Measurements from ENCODE around the gene CD38.
"Not testable (repeated sequence)": the region's sequence is repeated elsewhere in the genome, so short reads cannot be mapped to it uniquely, and the experiment has no call there.

The CD38 gene

GRCh38 chr4:15778289-15779241 is at the start of gene CD38:
CD38 (plus strand) TSS chr4:15778328; CDS start chr4:15778415, 87 bp downstream.
- peak; percentile 55 to 68 for DNase-seq

- DNase-seq: peak; percentile 44 to 81
Measured at GRCh38 chr4:15729910-15730533, 48.1 kb upstream of the CD38 start.

- not testable (repeated sequence) for DNase-seq
Measured at GRCh38 chr4:15733061-15733460, 45.1 kb upstream of the CD38 start.

DNA sequence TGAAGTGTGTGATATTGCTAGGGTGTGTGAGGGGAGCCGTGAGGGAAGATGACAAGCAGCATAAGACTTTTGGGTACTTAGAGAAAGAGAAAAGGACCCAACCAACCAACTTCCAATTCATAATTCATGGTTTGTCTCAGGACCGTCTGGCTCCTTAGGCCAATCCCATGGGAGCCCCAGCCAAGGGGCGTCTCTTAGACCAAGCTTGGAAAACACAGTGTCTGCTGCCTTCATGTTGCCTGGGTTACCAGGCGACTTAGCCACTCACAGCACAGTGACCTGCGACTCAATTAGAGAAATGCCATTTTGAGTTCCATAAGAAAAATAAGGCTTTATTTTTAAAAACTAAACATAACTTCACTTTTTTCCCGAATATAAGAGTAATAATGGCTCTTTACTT is 42.6 kb upstream of the CD38 start:
- no peak for DNase-seq

GRCh38 chr4:15736514-15737050 is 41.5 kb upstream of the CD38 start:
- DNase-seq: no peak

GRCh38 chr4:15737255-15737654 is 40.9 kb upstream of the CD38 start:
- no peak for DNase-seq

GRCh38 chr4:15738877-15739276 is 39.3 kb upstream of the CD38 start:
- no peak for DNase-seq

DNA sequence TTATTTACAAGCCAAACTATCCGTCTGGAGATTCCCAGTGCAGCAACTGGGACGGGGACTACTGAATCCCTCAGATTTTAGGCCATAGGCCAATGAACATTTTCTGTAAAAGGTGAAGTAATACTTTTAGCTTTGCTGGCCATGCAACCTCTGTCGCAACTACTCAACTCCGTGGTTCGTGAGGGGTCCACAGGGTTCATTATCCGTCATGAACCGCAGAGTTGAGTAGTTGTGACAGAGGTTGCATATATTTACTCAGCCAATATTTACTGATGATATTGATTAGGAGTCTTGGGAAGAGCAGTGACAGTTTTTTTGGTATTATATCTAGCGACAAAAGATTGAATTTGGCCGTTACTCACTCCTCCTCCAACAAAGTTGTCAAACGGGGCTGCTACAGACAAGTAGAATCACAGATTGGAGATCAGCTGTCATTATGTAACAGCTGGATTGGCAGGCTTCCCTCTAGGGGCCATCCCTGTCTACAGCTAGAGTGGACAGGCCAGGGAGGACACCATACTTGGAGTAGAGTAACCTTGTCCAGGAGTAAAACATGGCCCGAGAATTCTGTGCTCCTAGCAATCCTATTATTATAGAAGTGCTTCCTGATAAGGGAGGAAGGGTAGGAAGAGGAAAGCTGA is 37.2 kb upstream of the CD38 start:
- no peak for DNase-seq

DNA sequence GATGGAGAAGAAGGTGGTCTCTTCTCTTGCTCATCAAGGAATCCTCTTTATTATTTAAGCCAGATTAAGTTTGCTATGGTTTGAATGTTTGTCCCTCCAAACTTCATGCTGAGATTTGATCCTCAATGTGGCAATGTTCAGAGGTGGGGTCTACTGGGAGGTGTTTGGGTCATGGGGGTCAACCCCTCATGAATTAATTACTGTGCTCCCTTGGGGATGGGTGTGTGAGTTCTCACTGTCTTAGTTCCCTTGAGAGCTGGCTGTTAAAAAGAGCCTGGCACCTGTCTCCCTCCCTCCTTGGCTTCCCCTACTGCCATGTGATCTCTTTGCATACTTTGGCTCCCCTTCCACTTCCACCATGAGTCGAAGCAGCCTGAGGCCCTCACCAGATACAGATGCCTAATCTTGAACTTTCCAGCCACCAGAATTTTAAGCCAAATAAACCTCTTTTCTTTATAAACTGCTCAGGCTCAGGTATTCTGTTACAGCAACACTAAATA is 36.0 kb upstream of the CD38 start:
- DNase-seq: no peak

DNA sequence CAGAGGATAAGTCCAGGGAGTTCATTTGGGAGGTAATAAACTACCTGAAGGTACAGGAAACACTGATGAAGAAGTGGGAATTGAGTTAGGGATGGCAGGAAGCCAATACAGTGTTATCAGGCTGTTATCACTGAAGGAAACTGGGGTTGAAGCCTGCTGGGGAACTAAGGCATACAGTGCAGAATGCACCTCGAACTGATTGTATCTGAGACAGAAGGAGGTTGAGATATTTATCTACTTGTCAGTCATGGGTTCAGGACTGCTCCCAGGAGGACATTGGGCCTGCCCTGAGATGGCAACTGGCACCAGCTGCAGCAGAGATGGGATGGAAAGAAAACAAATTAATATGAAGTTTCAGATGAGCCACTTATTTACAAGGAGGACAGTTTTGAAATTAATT is 35.5 kb upstream of the CD38 start:
- no peak for DNase-seq

DNA sequence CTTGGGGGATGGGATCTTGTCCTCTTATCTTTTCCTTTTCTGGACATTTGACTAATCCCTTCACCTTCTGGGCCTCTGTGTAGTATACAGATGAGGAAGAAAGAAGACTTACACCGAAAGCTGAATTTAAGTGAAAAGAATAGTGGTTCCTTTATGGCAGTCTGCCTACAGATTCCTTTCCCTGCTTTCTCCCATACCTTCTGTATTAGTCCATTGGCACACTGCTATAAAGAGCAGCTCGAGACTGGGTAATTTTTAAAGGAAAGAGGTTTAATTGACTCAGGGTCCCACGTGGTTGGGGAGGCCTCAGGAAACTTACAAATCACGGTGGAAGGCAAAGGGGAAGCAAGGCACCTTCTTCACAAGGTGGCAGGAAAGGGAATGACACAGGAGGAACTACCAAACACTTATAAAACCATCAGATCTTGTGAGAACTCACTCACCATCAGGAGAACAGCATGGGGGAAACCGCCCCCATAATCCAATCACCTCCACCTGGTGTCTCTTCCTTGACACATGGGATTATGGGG is 34.0 kb upstream of the CD38 start:
- DNase-seq: peak in 1 of 2 experiments; percentile 6

DNA sequence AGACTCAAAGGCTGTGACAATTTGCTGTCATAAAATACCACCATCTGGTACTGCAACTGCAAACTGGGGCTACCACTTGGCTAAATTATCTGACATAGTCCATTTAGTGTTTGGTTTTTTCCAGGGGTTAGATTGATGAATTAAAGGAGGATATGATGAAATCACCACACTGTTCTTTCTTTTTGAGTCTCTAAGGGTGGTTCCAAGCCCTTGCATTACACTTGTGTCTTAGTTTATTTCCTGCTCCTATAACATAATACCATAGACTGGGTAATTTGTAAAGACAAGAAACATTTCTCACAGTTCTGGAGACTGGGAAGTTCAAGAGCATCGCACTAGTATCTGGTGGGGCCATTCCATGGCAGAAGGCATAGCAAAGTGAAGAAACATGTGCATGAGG is 32.0 kb upstream of the CD38 start:
- DNase-seq: no peak

- no peak for DNase-seq
Measured at GRCh38 chr4:15749001-15749400, 29.1 kb upstream of the CD38 start.

- no peak for DNase-seq
Measured at GRCh38 chr4:15751153-15751552, 27.0 kb upstream of the CD38 start.

DNA sequence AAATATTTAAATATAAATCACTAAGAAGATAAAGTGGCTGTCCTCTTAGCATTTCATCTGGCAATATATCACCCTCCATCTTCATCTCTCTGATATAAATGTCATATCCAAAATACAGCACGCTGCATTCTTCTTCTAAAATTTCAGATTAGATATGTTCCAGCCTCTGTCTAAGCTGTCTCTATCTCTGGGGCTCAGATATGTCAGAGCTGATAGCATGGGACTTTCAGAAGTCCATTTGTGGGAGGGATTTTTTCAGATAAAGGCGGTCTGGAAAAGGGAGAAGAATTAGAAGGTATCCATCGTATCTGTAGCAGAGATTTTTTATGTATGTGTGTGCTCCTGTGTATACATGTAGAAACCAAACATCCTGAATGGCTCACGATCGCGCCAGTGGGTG is 25.0 kb upstream of the CD38 start:
- no peak for DNase-seq

DNA sequence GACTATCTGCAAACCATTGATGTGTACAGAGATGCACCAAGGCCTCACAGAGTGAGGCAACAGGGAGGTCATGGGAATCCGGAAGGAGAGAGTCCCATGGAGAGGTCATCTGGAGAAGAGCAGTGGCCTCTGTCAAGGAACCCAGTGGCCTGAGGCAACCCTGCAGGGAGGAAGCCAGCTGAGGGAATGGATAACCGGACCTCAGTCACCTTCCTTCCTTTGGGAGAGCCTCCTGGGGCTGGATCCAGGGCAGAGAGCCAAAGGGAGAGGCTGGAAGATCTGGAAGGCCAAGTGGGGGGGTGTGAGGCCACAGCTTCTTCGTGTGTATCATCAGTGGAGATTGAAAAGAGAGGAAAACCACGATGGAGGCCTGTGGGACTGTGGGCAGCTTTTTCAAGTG is 24.3 kb upstream of the CD38 start:
- DNase-seq: no peak

DNA sequence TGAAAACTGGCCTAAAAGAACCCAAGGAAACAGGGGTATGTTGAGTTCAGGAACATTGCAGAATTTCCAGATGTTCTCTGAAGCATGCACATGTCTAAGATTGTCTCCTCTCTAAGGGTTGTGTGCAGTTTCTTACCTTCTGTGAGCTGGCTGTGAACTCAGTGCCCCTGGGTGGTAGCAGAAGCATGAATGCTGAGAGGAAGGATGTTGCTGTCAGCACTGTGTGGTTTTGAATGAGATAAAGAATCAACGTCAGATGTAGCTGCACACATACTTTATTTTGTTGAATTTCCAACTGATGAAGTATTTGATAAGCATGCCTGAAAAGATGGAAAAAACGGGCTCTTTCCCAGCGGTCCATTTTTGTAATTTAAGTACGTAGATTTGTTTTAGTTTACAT is 23.8 kb upstream of the CD38 start:
- DNase-seq: peak; percentile 93

DNA sequence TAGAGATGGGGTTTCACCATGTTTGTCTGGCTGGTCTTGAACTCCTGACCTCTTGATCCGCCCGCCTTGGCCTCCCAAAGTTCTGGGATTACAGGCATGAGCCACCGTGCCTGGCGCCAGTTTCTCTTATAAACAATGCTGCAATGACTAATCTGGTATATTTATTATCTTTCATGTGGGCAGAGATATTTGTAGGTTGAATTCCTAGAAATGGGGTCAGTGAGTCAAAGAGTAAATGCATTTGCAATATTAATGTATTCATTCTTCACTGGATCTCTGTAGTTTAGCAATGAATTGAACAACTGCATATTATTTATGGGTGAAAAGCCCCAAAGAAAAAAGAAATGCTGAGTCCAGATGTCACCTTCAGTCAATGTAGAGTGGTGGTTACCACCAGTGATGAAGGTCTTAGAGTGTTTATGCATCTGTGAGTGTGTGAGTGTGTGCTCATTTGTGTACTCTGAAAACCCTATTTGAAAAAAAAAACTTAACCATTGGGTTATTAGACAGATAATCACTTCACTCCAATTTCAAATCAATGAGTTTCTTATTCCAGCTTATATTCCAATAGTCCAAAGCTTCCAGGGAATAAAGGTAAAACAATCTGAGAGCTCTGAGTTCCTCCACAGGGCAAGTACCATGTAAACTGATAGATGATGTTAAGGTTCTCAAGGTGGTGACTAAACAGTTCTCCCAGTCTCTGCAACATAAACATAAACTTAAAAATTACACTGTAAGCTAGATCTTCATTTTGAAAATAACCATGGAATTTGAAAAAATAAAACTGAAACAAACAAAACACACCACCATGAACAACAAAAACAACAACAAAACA is 22.6 kb upstream of the CD38 start:
- DNase-seq: peak in 1 of 2 experiments; percentile 21

GRCh38 chr4:15756361-15756861 is 21.7 kb upstream of the CD38 start:
- peak; percentile 98 to 99 for DNase-seq

- DNase-seq: peak; percentile 26 to 46
Measured at GRCh38 chr4:15757054-15757453, 21.1 kb upstream of the CD38 start.

- no peak for DNase-seq
Measured at GRCh38 chr4:15758294-15758693, 19.8 kb upstream of the CD38 start.

DNA sequence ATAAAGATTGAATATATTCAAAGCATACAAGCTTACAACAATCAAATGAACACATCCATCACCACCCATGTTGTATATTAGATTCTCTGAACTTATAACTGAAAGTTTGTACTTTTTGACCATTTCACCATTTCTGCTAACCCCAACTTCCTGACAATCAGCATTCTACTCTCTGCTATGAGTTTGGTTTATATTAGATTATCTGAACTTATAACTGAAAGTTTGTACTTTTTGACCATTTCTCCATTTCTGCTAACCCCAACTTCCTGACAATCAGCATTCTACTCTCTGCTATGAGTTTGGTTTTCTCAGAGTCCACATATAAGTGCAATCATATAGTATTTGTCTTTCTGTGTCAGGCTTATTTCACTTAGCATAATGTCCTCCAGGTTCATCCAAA is 15.7 kb upstream of the CD38 start:
- DNase-seq: peak; percentile 35 to 48
